NCI-H748 (cell line): ENCODE measurements around the gene TMEM150A.
"Not testable (repeated sequence)": the region's sequence is repeated elsewhere in the genome, so short reads cannot be mapped to it uniquely, and the experiment has no call there.

Experiments
- DNase-seq: peaks from one replicate; lab custom pipeline; 2025; ENCODE audit not compliant: unreplicated experiment; lab: John Stamatoyannopoulos, UW

Gene TMEM150A

GRCh38 chr2:85594715-85595300 is 7.7 kb downstream of the TMEM150A start:
- DNase-seq: no peak

DNA sequence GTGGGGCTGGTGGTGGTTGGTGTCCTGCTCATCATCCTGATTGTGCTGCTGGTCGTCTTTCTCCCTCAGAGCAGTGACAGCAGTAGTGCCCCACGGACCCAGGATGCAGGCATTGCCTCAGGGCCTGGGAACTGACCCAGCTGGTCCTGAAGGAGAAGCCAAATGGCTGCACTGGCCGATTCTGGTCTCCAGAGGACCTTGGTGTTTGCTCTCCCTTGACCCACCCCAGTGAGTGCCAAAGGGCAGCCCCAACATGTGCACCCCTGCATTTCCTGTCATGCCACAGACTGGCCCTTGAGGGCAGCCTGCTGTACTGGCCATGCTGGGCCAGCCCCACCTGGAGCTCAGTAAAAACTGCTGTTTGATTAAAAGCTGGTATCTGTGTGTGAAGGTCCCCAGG is 9.5 kb downstream of the TMEM150A start:
- no peak for DNase-seq

DNA sequence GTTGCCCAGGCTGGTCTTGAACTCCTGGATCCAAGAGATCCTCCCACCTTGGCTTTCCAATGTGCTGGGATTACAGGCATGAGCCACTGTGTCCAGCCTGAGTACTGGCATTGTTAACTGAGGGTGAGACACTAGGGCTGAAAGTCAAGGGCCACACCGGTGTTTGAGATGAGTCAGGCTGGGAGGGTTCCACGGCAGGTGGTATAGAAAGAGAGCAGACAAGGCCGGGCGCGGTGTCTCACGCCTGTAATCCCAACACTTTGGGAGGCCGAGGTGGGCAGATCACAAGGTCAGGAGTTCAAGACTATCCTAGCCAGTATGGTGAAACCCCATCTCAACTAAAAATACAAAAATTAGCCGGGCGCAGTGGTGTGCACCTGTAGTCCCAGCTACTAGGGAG is 10.2 kb downstream of the TMEM150A start:
- DNase-seq: not testable (repeated sequence)

GRCh38 chr2:85591563-85591962 is 10.9 kb downstream of the TMEM150A start:
- no peak for DNase-seq

GRCh38 chr2:85590950-85591349 is 11.5 kb downstream of the TMEM150A start:
- DNase-seq: no peak

DNA sequence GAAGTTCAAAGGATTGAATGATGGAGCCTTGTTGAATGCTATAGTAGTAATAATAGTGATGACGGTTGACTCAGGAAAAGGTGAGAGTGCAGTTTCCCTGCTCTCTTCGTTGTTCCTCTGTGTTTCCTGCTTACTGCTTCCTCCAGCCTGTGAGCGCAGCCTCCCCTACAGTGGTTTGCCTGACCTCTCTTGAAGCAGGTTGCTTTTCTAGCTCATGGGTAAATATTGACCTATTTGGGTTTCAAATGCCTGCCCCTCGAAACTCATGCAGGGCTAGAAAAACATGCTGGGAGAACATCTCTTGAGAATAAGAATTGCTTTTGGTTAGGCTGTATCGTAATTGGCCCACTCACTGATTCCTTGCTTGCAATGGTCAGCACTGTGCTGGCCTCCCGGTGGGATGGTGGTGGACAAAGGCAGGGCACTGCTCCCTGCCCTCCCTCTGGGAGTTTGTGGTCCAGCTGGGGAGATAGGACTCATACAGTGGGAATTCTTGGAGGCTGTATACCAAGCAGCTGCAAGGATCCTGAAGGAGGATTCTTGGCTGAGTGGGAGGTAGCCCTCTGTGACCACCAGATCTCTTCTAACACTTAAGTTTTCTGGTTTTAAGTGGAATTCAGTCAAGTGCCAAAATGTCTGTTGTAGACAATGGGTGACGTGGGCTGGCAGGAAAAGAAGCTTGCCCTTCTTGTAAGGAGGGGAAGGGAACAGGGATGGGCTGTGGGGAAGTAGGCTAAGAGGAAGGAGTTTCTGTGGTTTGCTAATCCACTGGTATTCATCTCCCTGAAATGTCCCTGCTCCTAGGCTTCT is 12.3 kb downstream of the TMEM150A start:
- peak; percentile 12 for DNase-seq

DNA sequence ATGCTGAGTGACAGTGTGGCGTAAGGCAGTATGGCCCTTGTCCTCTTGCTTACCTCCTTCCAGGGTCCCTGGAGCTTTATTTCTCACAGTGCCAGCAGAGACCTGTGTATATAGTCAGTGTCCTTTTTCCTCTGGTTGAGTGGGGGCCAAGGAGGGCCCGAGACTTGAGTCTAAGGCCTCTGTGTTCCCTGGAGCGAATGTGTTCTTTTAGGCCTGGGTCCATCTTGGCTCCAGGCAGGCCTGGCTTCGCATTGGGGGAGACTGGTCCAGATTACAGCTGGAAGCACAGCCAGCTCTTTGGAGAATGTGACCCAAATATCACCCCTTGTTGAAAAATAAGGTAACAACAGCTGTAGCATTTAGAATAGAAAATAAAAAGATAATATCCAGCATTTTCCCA is 13.3 kb downstream of the TMEM150A start:
- no peak for DNase-seq

GRCh38 chr2:85588645-85589044 is 13.9 kb downstream of the TMEM150A start:
- DNase-seq: no peak

DNA sequence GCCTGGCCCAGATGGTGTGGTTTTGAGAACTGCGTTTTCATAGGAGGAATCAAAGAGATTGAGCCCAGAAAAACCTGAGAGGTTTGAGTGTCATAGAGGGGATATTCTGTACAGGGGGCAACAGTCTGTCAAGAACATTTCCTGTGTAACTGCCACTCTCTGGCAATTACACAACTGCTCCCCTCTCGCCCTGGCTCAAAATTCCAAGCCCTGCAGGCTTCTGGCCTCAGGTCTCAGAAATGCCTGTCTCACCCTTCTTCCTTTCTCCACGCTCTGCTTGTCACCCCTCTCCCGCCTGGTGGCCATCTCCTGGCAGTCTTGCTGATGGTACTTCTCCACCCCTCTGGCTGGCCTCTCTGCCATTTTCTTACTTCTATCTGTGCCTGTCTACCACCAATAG is 14.3 kb downstream of the TMEM150A start:
- DNase-seq: no peak

- no peak for DNase-seq
Observed at GRCh38 chr2:85585781-85586105, 16.8 kb downstream of the TMEM150A start.

GRCh38 chr2:85584857-85585780 is 17.4 kb downstream of the TMEM150A start:
- DNase-seq: no peak

DNA sequence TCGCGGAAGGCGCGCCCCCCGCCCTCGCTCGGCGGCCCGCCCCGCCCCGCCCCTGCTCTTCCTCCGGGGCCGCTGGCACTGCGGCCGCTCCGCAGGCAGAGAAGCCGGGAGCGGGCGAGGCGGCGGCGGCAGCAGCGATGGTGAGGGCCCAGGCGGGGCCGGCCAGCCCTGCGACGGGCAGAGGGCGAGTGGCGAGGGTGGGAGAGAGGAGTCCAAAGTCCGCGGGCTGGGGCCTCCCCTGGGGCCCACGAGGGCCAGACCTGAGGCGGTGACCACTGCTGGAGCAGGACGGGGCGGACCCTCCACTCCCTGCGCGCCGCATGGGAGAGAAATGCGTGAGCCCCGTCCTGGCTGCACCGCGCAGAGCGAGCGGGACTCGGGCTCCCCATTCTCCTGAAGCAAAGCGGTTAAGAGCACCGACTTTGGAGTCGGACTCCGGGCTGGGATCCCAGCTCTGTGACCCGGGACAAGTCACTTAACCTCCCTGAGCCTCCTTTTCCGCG is 18.1 kb downstream of the TMEM150A start, which contains the start of gene VAMP5:
Gene VAMP5, plus strand, starts transcription at position 78 of the 503 bp plus-strand sequence. Its CDS starts 60 bp downstream, at position 138.
- no peak for DNase-seq

- no peak for DNase-seq
Observed at GRCh38 chr2:85583667-85584353, 18.7 kb downstream of the TMEM150A start.

- no peak for DNase-seq
Observed at GRCh38 chr2:85582492-85582891, 20.0 kb downstream of the TMEM150A start.

- no peak for DNase-seq
Observed at GRCh38 chr2:85580206-85580605, 22.3 kb downstream of the TMEM150A start.

- DNase-seq: no peak
Observed at GRCh38 chr2:85579266-85579935, 23.1 kb downstream of the TMEM150A start.

- DNase-seq: no peak
Observed at GRCh38 chr2:85578243-85579180, 24.0 kb downstream of the TMEM150A start.

DNA sequence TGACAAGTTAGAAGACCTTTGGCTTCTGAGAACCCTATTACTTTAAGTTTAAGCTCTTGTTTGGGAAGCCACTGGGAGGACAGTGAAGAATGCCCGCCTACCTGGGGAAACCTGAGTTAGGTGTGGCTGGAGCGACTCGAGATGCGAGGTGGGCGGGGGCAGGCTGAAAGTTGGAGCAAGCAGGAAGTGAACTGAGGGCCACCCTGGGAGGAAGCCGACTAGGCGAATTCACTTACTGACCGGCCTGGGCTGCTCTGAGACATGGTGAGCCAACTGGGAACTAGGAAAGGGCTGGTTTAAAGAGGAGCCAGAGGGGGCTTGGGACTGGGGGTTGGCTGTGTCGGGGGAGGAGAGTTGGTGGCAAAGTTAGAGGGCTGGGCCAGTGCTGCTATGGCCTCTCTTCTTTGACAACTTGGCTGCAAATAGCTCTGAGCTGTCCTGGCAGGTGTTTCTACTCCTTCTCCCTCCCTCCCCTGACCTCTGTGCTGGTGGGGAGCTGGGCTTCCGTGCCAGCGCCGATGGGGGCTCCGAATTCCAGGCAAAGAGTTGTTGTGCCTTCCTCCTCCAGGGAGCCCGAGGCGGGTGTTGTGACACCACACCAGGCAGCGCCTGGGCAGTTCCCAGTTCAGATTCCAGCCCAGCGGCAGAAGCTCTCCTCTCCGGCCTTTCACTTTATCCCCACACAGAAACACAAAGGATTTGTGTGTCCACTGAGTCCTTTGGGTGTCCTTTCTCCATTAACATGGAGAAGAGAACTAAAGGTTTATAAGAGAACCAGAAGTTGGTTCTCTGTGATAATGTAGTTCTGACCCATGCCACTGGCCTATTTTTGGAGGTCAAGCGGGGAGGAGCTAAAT is 24.9 kb downstream of the TMEM150A start, which contains the start of gene VAMP8:
Gene VAMP8, plus strand, starts transcription at position 201 of the 857 bp plus-strand sequence. Its CDS starts 61 bp downstream, at position 262.
- DNase-seq: no peak
